HepG2 (cell line): ENCODE data around the gene LAG3. TPM values are rescaled to one million over a fixed set of nuclear protein-coding genes. Genes with fewer than 3 reads are reported as not detected.
A peak's percentile ranks its signal among the peaks of the same experiment; 100 is the strongest.

ENCODE experiments used
- ARHGAP35 ChIP-seq: sonication (generic); formaldehyde crosslinking; IDR thresholded peaks from 2 replicates; pipeline ENCODE4 v1.9.0; 2022; ENCODE audit warnings: mild to moderate bottlenecking, inconsistent platforms, moderate library complexity, missing genetic modification reagents, borderline replicate concordance
- ATF1 ChIP-seq: IDR thresholded peaks from 2 replicates; pipeline ENCODE4 v1.6.1; 2016; ENCODE audit warnings: mild to moderate bottlenecking, control low read depth
- ATF7-NPFF ChIP-seq: sonication (generic); formaldehyde crosslinking; IDR thresholded peaks from 2 replicates; pipeline ENCODE4 v1.8.1; 2023; ENCODE audit warnings: mild to moderate bottlenecking, low read depth, missing genetic modification reagents, moderate library complexity
- FOXA3 ChIP-seq: IDR thresholded peaks from 2 replicates; pipeline ENCODE4 v1.6.1; 2016; ENCODE audit warnings: missing genetic modification reagents, missing compliant biosample characterization
- HNRNPL ChIP-seq: fragments of 200-400 bp; formaldehyde crosslinking; IDR thresholded peaks from 2 replicates; pipeline ENCODE4 v1.6.1; 2017; ENCODE audit warnings: mild to moderate bottlenecking, low read depth, low read length
- KMT2A ChIP-seq: sonication (generic); formaldehyde crosslinking; IDR thresholded peaks from 2 replicates; pipeline ENCODE4 v1.4.0; 2020; ENCODE audit warnings: missing genetic modification reagents
- MEIS2 ChIP-seq: sonication (generic); formaldehyde crosslinking; IDR thresholded peaks from 2 replicates; pipeline ENCODE4 v1.9.0; 2021; ENCODE audit warnings: mild to moderate bottlenecking, missing genetic modification reagents
- MTA1 ChIP-seq: sonication (generic); formaldehyde crosslinking; IDR thresholded peaks from 2 replicates; pipeline ENCODE4 v1.4.0; 2020; ENCODE audit warnings: missing genetic modification reagents, mild to moderate bottlenecking, borderline replicate concordance
- MXD4 ChIP-seq: IDR thresholded peaks from 2 replicates; pipeline ENCODE4 v1.6.1; 2016; ENCODE audit warnings: mild to moderate bottlenecking, missing biosample characterization, missing genetic modification reagents
- NFE2L2 ChIP-seq: fragments of 150-350 bp; IDR thresholded peaks from 2 replicates; pipeline ENCODE4 v1.6.1; 2014; ENCODE audit warnings: low read length
- PREB ChIP-seq: sonication (generic); formaldehyde crosslinking; IDR thresholded peaks from 2 replicates; pipeline ENCODE4 v1.4.0; 2020; ENCODE audit warnings: missing genetic modification reagents
- SNAPC2 ChIP-seq: sonication (generic); formaldehyde crosslinking; IDR thresholded peaks from 2 replicates; pipeline ENCODE4 v1.8.1; 2022; ENCODE audit warnings: mild to moderate bottlenecking, missing genetic modification reagents
- SPEN ChIP-seq: sonication (generic); formaldehyde crosslinking; IDR thresholded peaks from 2 replicates; pipeline ENCODE4 v1.5.1; 2020; ENCODE audit warnings: low read depth, mild to moderate bottlenecking, missing genetic modification reagents
- TBX3 ChIP-seq: fragments of 450-650 bp; IDR thresholded peaks from 2 replicates; pipeline ENCODE4 v1.6.1; 2017; ENCODE audit warnings: antibody characterized with exemption, mild to moderate bottlenecking, inconsistent platforms, borderline replicate concordance
- ZBTB1 ChIP-seq: sonication (generic); formaldehyde crosslinking; IDR thresholded peaks from 2 replicates; pipeline ENCODE4 v1.4.0; 2020; ENCODE audit warnings: missing genetic modification reagents, borderline replicate concordance
- ZBTB14 ChIP-seq: sonication (generic); formaldehyde crosslinking; IDR thresholded peaks from 2 replicates; pipeline ENCODE4 v1.4.0; 2020; ENCODE audit warnings: missing genetic modification reagents
- ZC3H13 ChIP-seq: sonication (generic); formaldehyde crosslinking; IDR thresholded peaks from 2 replicates; pipeline ENCODE4 v1.8.1; 2023; ENCODE audit warnings: mild to moderate bottlenecking, missing genetic modification reagents, moderate library complexity
- ZFAT ChIP-seq: sonication (generic); formaldehyde crosslinking; conservative IDR thresholded peaks from 2 replicates; pipeline ENCODE4 v1.8.1; 2023; ENCODE audit warnings: missing genetic modification reagents, inconsistent platforms
- ZMAT3 ChIP-seq: sonication (generic); formaldehyde crosslinking; conservative IDR thresholded peaks from 2 replicates; pipeline ENCODE4 v1.7.0; 2021; ENCODE audit warnings: missing genetic modification reagents
- ZMAT5 ChIP-seq: sonication (generic); formaldehyde crosslinking; IDR thresholded peaks from 2 replicates; pipeline ENCODE4 v1.5.0; 2020; ENCODE audit warnings: mild to moderate bottlenecking, low read depth, missing genetic modification reagents, borderline replicate concordance
- ZMYM4 ChIP-seq: sonication (generic); formaldehyde crosslinking; IDR thresholded peaks from 2 replicates; pipeline ENCODE4 v1.8.1; 2023; ENCODE audit warnings: mild to moderate bottlenecking, missing genetic modification reagents
- ZNF230 ChIP-seq: sonication (generic); formaldehyde crosslinking; IDR thresholded peaks from 2 replicates; pipeline ENCODE4 v1.4.0; 2020; ENCODE audit warnings: mild to moderate bottlenecking, missing genetic modification reagents
- ZNF335 ChIP-seq: sonication (generic); formaldehyde crosslinking; IDR thresholded peaks from 2 replicates; pipeline ENCODE4 v1.4.0; 2020; ENCODE audit warnings: missing genetic modification reagents
- ZNF430 ChIP-seq: sonication (generic); formaldehyde crosslinking; IDR thresholded peaks from 2 replicates; pipeline ENCODE4 v1.9.0; 2021; ENCODE audit warnings: mild to moderate bottlenecking, missing genetic modification reagents
- ZNF547 ChIP-seq: sonication (generic); formaldehyde crosslinking; IDR thresholded peaks from 2 replicates; pipeline ENCODE4 v1.5.1; 2020; ENCODE audit warnings: mild to moderate bottlenecking, missing genetic modification reagents
- ZNF615 ChIP-seq: sonication (generic); formaldehyde crosslinking; IDR thresholded peaks from 2 replicates; pipeline ENCODE4 v1.5.0; 2020; ENCODE audit warnings: mild to moderate bottlenecking, missing genetic modification reagents, borderline replicate concordance
- ZNF652 ChIP-seq: IDR thresholded peaks from 2 replicates; pipeline ENCODE4 v1.6.1; 2016; ENCODE audit warnings: low read depth, borderline replicate concordance
- ZNF724P ChIP-seq: sonication (generic); formaldehyde crosslinking; IDR thresholded peaks from 2 replicates; pipeline ENCODE4 v1.8.0; 2022; ENCODE audit warnings: missing genetic modification reagents, borderline replicate concordance
- ZNF782 ChIP-seq: sonication (generic); formaldehyde crosslinking; IDR thresholded peaks from 2 replicates; pipeline ENCODE4 v1.4.0; 2020; ENCODE audit warnings: missing genetic modification reagents, mild to moderate bottlenecking, borderline replicate concordance
- ZNF792 ChIP-seq: IDR thresholded peaks from 2 replicates; pipeline ENCODE4 v1.6.1; 2016
- polyA plus RNA-seq, 8 experiments: library from polyadenylated mRNA; depleted of rRNA in 3 of 8; stranded (reverse) in 7 of 8; unstranded in 1 of 8; fragments of >200 nt; fragmentation: Illumina TruSeq in 4 of 8; extraction: Trizol in 4 of 8; gene quantifications; 2 replicates each; pipeline versions ENCODE4 v1.2.1 to v1.2.3, GENCODE V29; 2011 to 2016; ENCODE audit warnings: low read depth in 4 of 8, missing spikeins in 1 of 8, mixed read lengths in 1 of 8; ENCODE audit not compliant: insufficient read depth in 1 of 8
- total RNA-seq, 5 experiments: library from RNA; depleted of rRNA; stranded (reverse); fragments of >200 nt; fragmentation: Illumina TruSeq; extraction: Trizol; gene quantifications; 2 replicates each; pipeline ENCODE4 v1.2.3, GENCODE V29; 2016; ENCODE audit warnings: low read depth in 1 of 5

Gene LAG3
- total and polyA plus RNA-seq, 2 of the 13 experiments (the other 11 are each of a cell fraction or from before 2014, with no cell fraction given): 0.11 to 0.26 TPM

DNA sequence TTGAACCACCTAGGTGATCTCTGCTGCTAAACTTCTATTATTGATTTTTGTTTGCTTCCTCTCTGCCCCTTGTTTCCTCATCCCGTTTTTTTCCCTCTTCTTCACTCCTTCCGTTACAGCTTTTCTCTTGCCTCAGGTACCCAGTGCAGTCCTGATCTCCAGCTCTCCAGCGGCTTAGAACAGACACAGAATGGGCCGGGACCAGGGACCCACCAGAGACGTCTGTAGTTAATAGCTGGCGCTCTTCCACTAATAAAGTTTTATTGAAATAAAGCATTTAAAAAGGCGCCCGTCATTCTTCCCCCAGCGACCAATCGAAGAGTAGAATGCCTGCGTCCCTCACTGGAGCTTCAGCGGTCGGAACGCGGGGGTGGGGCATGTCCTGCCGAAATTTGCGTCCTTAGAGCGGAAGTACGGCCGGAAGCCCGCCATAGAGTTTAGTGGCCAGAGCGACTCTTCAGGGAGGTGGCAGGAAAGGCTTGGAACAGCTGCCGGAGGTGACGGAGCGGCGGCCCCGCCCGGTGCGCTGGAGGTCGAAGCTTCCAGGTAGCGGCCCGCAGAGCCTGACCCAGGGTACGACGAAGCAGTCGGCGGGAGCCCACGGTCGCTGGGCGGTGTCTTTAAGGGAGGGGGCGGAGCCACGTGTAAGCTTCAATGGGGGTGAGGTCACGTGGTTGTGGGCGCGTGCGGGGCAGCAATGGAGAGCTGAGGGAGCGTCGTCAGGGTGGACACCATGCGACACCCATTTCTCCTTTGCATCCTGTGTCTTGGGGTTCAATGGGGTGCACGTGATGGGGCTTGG lies 48.5 kb upstream of the LAG3 start, which contains the start of gene COPS7A (continued):
- TF ChIP-seq PREB (CRISPR knock-in tag) (no peak), TBX3 (peak; percentile 74; the same call in 1 of the 2 replicates), ZMAT5 (no peak), ZBTB1 (no peak), ZNF335 (CRISPR knock-in tag) (peak; percentile 81), ZNF792 (CRISPR knock-in tag) (peak; percentile 82), ZNF615 (CRISPR knock-in tag) (peak; percentile 95; the same call in 1 of the 2 replicates), MTA1 (peak; percentile 89; the same call in 1 of the 2 replicates), ZNF652 (CRISPR knock-in tag) (no peak), ZFAT (CRISPR knock-in tag) (no peak), ATF1 (peak; percentile 92), ZMAT3 (CRISPR knock-in tag) (peak; percentile 90), ARHGAP35 (peak; percentile 83), NFE2L2 (no peak), MEIS2 (peak; percentile 48; the same call in 1 of the 2 replicates), ZBTB14 (CRISPR knock-in tag) (peak; percentile 46; the same call in 1 of the 2 replicates), ZNF547 (peak; percentile 94), SPEN (CRISPR knock-in tag) (peak; percentile 98), ZC3H13 (CRISPR knock-in tag) (peak; percentile 55; the same call in 1 of the 2 replicates), ZNF782 (CRISPR knock-in tag) (0 out of 2 replicates have a peak, but pooled peaks have one; percentile 15), HNRNPL (0 out of 2 replicates have a peak, but pooled peaks have one; percentile 61), SNAPC2 (CRISPR knock-in tag) (no peak), ZNF724P (CRISPR knock-in tag) (peak; percentile 98), ZMYM4 (CRISPR knock-in tag) (peak; percentile 87), MXD4 (CRISPR knock-in tag) (peak; percentile 84; the same call in 1 of the 2 replicates), ATF7-NPFF (CRISPR knock-in tag) (peak; percentile 97), FOXA3 (peak; percentile 18; the same call in 1 of the 2 replicates), KMT2A (peak; percentile 66; the same call in 1 of the 2 replicates), ZNF230 (CRISPR knock-in tag) (0 out of 2 replicates have a peak, but pooled peaks have one; percentile 45), ZNF430 (CRISPR knock-in tag) (peak; percentile 87)
